ENCODE data around the gene CD52. TPM values are rescaled to one million over a fixed set of nuclear protein-coding genes. Genes with fewer than 3 reads are reported as not detected.

Gene CD52
- total RNA-seq, result not detected in 2 replicates

GRCh38 chr1:26317612-26318337 is at the start of gene CD52:
TSS of gene CD52 (plus strand) at chr1:26317958. CDS start at chr1:26318018, 60 bp downstream.

GRCh38 chr1:26279456-26280332 is 38.1 kb upstream of the CD52 start, which contains the start of gene SH3BGRL3:
TSS of gene SH3BGRL3 (plus strand) at chr1:26280086. CDS start at chr1:26280156, 70 bp downstream.

GRCh38 chr1:26306290-26307229 is 11.2 kb upstream of the CD52 start, which contains the start of gene UBXN11:
TSS of gene UBXN11 (minus strand) at chr1:26306636. CDS start at chr1:26302883, 3,753 bp downstream.

GRCh38 chr1:26353976-26354820 is 36.4 kb downstream of the CD52 start, which contains the start of gene CRYBG2:
TSS of gene CRYBG2 (minus strand) at chr1:26354130. CDS start at chr1:26346657, 7,473 bp downstream.

Other genes starting within 250 kb of the CD52 start
- 2.0 and 2.9 TPM in 2 replicates for gene PDIK1L, start 206.1 kb upstream of the CD52 start, total RNA-seq
- gene FAM110D, start 158.9 kb upstream of the CD52 start, total RNA-seq, result 0.25 TPM in 1 of 2 replicates, not detected in the other
- not detected in 2 replicates for gene C1orf232, start 149.0 kb upstream of the CD52 start, total RNA-seq
- 103 and 117 TPM in 2 replicates for gene ZNF593, start 148.1 kb upstream of the CD52 start, total RNA-seq
- 0.13 TPM in 1 of 2 replicates, not detected in the other for gene ZNF593OS, start 146.1 kb upstream of the CD52 start, total RNA-seq
- 1.5 and 3.4 TPM in 2 replicates for gene CNKSR1, start 140.5 kb upstream of the CD52 start, total RNA-seq
- gene CATSPER4, start 127.4 kb upstream of the CD52 start, total RNA-seq, result not detected in 2 replicates
- 4.9 and 17.8 TPM in 2 replicates for gene CEP85, start 83.8 kb upstream of the CD52 start, total RNA-seq
- 121 and 161 TPM in 2 replicates for gene SH3BGRL3, start 37.9 kb upstream of the CD52 start, total RNA-seq
- gene UBXN11, start 11.3 kb upstream of the CD52 start, total RNA-seq, result 3.6 and 8.7 TPM in 2 replicates
- gene CRYBG2, start 36.2 kb downstream of the CD52 start, total RNA-seq, result 0.16 and 0.25 TPM in 2 replicates
- gene ZNF683, start 54.8 kb downstream of the CD52 start, total RNA-seq, result not detected in 2 replicates
- 0.38 TPM in 1 of 2 replicates, not detected in the other for gene LIN28A, start 92.9 kb downstream of the CD52 start, total RNA-seq
- gene DHDDS, start 114.4 kb downstream of the CD52 start, total RNA-seq, result 33.6 and 39.7 TPM in 2 replicates
- 149 and 379 TPM in 2 replicates for gene HMGN2, start 154.5 kb downstream of the CD52 start, total RNA-seq
- gene RPS6KA1, start 211.8 kb downstream of the CD52 start, total RNA-seq, result 30.4 and 36.5 TPM in 2 replicates